ENCODE results near the gene SSU72.

- TF ChIP-seq CTCF (IDR thresholded peaks at IDR 0.05): no peak
- peak; percentile 85 for TF ChIP-seq POLR2A (IDR thresholded peaks at IDR 0.05)
These were observed at the start of gene SSU72 for GRCh38 chr1:1574721-1575537.
